ENCODE results near the gene CORIN.

Gene CORIN

GRCh38 chr4:47674144-47674543 lies 163.7 kb downstream of the CORIN start:
- no peak for DNase-seq

- DNase-seq, result no peak
These were observed 165.2 kb downstream of the CORIN start for GRCh38 chr4:47672696-47673095.

- DNase-seq, result no peak
These were observed 167.9 kb downstream of the CORIN start for GRCh38 chr4:47669946-47670345.

- no peak for DNase-seq
These were observed 169.0 kb downstream of the CORIN start for GRCh38 chr4:47668810-47669408.

GRCh38 chr4:47668256-47668655 lies 169.6 kb downstream of the CORIN start:
- DNase-seq, result no peak

GRCh38 chr4:47667552-47667951 lies 170.3 kb downstream of the CORIN start:
- no peak for DNase-seq

- no peak for DNase-seq
These were observed 173.6 kb downstream of the CORIN start for GRCh38 chr4:47664051-47664826.

- DNase-seq, result no peak
These were observed 174.9 kb downstream of the CORIN start for GRCh38 chr4:47662975-47663374.

GRCh38 chr4:47661741-47662140 lies 176.1 kb downstream of the CORIN start:
- DNase-seq, result no peak

GRCh38 chr4:47659342-47659741 lies 178.5 kb downstream of the CORIN start:
- DNase-seq, result no peak

- no peak for DNase-seq
These were observed 182.7 kb downstream of the CORIN start for GRCh38 chr4:47654972-47655693.

- DNase-seq, result no peak
These were observed 185.8 kb downstream of the CORIN start for GRCh38 chr4:47652092-47652491.

GRCh38 chr4:47651231-47651630 lies 186.6 kb downstream of the CORIN start:
- no peak for DNase-seq

GRCh38 chr4:47650584-47651130 lies 187.2 kb downstream of the CORIN start:
- DNase-seq, result no peak

- DNase-seq, result no peak
These were observed 190.3 kb downstream of the CORIN start for GRCh38 chr4:47647544-47647943.

- no peak for DNase-seq
These were observed 190.8 kb downstream of the CORIN start for GRCh38 chr4:47647029-47647428.

GRCh38 chr4:47646372-47646771 lies 191.5 kb downstream of the CORIN start:
- no peak for DNase-seq

GRCh38 chr4:47643845-47644244 lies 194.0 kb downstream of the CORIN start:
- DNase-seq, result no peak

GRCh38 chr4:47642985-47643760 lies 194.7 kb downstream of the CORIN start:
- no peak for DNase-seq

GRCh38 chr4:47642191-47642830 lies 195.6 kb downstream of the CORIN start:
- DNase-seq, result no peak

GRCh38 chr4:47641755-47642154 lies 196.1 kb downstream of the CORIN start:
- DNase-seq, result no peak

GRCh38 chr4:47640911-47641310 lies 197.0 kb downstream of the CORIN start:
- DNase-seq, result no peak
